Rectal smooth muscle tissue (tissue), 1 donor: ENCODE results near the gene CYP2C9.
"Not testable (repeated sequence)": the region's sequence is repeated elsewhere in the genome, so short reads cannot be mapped to it uniquely, and the experiment has no call there.

Source experiments
- H3K27ac ChIP-seq: one replicate; pipeline ENCODE4 v1.7.0; 2013; ENCODE audit warnings: low read depth, low read length, inconsistent platforms
- H3K27me3 ChIP-seq: one replicate; pipeline ENCODE4 v1.7.0; 2013; ENCODE audit warnings: low read length; ENCODE audit not compliant: control insufficient read depth, insufficient read depth
- H3K36me3 ChIP-seq: one replicate; pipeline ENCODE4 v1.7.0; 2013; ENCODE audit warnings: low read length; ENCODE audit not compliant: control insufficient read depth, insufficient read depth
- H3K4me1 ChIP-seq: one replicate; pipeline ENCODE4 v1.7.0; 2013; ENCODE audit warnings: low read length; ENCODE audit not compliant: control insufficient read depth, insufficient read depth
- H3K4me3 ChIP-seq: one replicate; pipeline ENCODE4 v1.7.0; 2013; ENCODE audit warnings: low read length
- H3K9ac ChIP-seq: one replicate; pipeline ENCODE4 v1.7.0; 2013; ENCODE audit warnings: low read length

Gene CYP2C9

DNA sequence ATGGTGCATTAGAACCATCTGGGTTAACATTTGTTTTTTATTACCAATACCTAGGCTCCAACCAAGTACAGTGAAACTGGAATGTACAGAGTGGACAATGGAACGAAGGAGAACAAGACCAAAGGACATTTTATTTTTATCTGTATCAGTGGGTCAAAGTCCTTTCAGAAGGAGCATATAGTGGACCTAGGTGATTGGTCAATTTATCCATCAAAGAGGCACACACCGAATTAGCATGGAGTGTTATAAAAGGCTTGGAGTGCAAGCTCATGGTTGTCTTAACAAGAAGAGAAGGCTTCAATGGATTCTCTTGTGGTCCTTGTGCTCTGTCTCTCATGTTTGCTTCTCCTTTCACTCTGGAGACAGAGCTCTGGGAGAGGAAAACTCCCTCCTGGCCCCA lies at the start of gene CYP2C9:
CYP2C9 (plus strand) TSS at position 276 of the 400 bp plus-strand sequence; CDS start at position 301, 25 bp downstream.
- no peaks in the 10 kb centered on the region for H3K36me3 ChIP-seq
- no peaks in the 10 kb centered on the region for H3K4me1 ChIP-seq
- no peak within 1 kb of the TSS for H3K9ac ChIP-seq
- no peak within 1 kb of the TSS for H3K4me3 ChIP-seq
- H3K27me3 ChIP-seq: no peaks in the 10 kb centered on the region
- no peak within 1 kb of the TSS for H3K27ac ChIP-seq

GRCh38 chr10:94889123-94889522 lies 49.3 kb upstream of the CYP2C9 start:
- Histone ChIP-seq H3K36me3 (no peaks in the 10 kb centered on the region), H3K4me3 (no peak overlapping the region), H3K27me3 (no peaks in the 10 kb centered on the region), H3K9ac (no peak overlapping the region), H3K27ac (no peak overlapping the region), H3K4me1 (no peaks in the 10 kb centered on the region)

DNA sequence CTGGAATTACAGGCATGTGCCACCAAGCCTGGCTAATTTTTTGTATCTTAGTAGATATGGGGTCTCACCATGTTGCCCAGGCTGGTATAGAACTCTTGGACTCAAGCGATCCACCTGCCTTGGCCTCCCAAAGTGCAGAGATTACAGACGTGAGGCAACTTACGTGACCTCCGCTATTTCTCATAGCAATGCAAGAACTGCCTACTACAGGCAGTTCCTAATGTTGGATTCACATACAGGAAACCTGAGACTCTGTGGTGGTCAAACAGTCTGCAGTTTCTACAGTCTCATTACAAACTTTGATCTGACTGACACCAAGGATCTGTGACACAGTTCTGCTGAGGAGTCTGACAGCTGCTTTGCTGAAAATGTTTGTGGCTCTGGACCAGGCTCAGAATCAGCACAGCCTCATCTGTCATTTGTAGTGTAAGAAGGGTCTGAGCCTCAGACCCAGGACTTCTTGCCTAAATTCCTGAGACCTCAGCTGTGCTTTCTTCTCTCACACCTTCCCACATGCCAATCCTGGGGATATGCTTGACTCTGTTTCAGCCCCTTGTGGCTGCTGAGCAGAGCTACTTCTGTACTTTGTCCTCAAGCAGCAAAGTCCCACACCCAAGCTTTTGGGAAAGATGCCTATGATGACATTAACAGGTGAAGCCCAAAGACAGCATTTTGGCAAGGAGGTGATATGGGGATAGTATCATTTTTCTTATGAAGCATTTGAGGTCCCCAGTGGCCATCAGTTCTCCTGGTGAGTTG lies 48.0 kb upstream of the CYP2C9 start:
- no peaks in the 10 kb centered on the region for H3K4me1 ChIP-seq
- no peaks in the 10 kb centered on the region for H3K27me3 ChIP-seq

GRCh38 chr10:94898414-94898813 lies 40.0 kb upstream of the CYP2C9 start:
- not testable (repeated sequence) for H3K27ac ChIP-seq, H3K27me3 ChIP-seq, H3K36me3 ChIP-seq, H3K9ac ChIP-seq, H3K4me1 ChIP-seq, H3K4me3 ChIP-seq

More for the DNA sequence above, 48.0 kb upstream of the CYP2C9 start:
- no peak overlapping the region for H3K27ac ChIP-seq
- no peak overlapping the region for H3K9ac ChIP-seq
- H3K4me3 ChIP-seq: no peak overlapping the region
- H3K36me3 ChIP-seq: no peaks in the 10 kb centered on the region

DNA sequence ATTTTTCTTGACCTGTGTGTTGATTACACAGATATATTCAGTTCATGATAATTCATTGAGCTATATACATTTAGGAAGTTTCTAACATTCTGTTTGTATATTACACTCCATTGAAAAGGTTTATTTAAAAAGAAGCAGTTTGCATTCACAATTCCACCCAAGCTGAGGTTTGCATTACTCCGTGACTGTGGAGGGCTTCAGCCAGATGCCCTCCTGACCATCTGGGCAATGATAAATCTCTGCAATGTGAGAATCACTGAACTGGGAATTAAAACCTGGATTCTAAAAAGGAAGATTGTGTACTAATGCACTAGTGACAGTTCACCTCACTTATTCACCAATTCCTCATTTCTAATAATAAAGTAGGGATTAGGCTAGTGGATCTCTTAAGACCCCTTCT lies 36.4 kb upstream of the CYP2C9 start:
- Histone ChIP-seq H3K9ac (no peak overlapping the region), H3K4me1 (no peaks in the 10 kb centered on the region), H3K36me3 (no peaks in the 10 kb centered on the region), H3K27ac (no peak overlapping the region), H3K27me3 (no peaks in the 10 kb centered on the region), H3K4me3 (no peak overlapping the region)

- Histone ChIP-seq H3K4me3 (no peak overlapping the region), H3K27ac (no peak overlapping the region), H3K36me3 (no peaks in the 10 kb centered on the region), H3K4me1 (no peaks in the 10 kb centered on the region), H3K27me3 (no peaks in the 10 kb centered on the region), H3K9ac (no peak overlapping the region)
Measured at GRCh38 chr10:94902570-94902969, 35.9 kb upstream of the CYP2C9 start.

DNA sequence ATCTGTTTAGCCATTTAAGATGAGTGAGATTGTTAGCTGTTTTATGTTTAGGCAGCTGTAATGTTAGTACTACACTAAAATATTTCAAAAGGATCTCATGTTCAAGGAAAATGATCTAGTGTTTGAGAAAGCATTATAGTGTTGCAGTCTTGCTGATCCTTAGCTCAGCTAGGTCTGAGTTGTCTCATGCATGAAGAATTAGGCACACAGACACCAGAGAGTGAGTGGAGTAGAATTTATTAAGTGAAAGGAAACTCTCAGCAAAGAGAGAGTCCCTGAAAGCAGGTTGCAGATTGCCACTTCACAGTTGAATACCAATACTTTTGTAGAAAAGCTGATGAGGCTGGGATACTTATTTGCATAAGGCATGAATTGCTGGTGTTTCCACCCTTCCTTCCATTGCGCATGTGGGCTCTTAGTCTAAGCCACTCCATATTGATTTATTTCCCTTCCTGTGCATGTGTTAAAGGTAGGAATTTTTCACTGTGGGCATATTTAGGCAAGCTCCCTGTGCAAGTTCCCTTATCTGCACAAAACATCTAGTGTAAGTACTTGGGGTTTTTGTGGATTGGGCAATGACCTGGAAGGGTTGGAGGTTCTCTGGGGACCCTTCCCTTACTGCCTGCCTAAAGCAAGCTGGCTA lies 33.8 kb upstream of the CYP2C9 start:
- not testable (repeated sequence) for H3K9ac ChIP-seq, H3K27me3 ChIP-seq, H3K36me3 ChIP-seq, H3K4me3 ChIP-seq, H3K27ac ChIP-seq, H3K4me1 ChIP-seq

DNA sequence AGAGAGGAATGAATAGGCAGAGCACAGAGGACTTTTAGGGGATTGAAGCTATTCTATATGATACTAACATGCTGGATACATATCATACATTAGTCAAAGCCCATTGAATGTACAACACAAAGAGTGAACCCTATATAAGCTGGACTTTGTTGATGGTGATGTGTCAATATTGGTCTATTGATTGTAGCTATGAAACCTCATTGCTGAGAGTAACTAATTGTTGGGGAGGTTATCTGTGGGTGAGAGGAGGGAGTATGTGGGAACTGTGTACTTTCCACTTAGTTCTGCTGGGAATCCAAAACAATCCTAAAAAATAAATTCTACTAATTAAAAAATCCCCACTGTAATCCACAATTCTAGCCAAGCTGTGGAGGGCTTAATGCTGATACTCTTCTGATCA lies 22.0 kb upstream of the CYP2C9 start:
- Histone ChIP-seq H3K36me3 (no peaks in the 10 kb centered on the region), H3K27ac (no peak overlapping the region), H3K4me3 (no peak overlapping the region), H3K27me3 (no peaks in the 10 kb centered on the region), H3K4me1 (no peaks in the 10 kb centered on the region), H3K9ac (no peak overlapping the region)

- Histone ChIP-seq H3K4me1 (no peaks in the 10 kb centered on the region), H3K4me3 (no peak overlapping the region), H3K9ac (no peak overlapping the region), H3K36me3 (no peaks in the 10 kb centered on the region), H3K27ac (no peak overlapping the region), H3K27me3 (no peaks in the 10 kb centered on the region)
Measured at GRCh38 chr10:94936721-94937120, 1.7 kb upstream of the CYP2C9 start.

GRCh38 chr10:94943432-94944103 lies 5.1 kb downstream of the CYP2C9 start:
- not testable (repeated sequence) for H3K4me1 ChIP-seq, H3K9ac ChIP-seq, H3K27ac ChIP-seq, H3K4me3 ChIP-seq, H3K36me3 ChIP-seq, H3K27me3 ChIP-seq

- H3K27ac ChIP-seq, H3K9ac ChIP-seq, H3K36me3 ChIP-seq, H3K4me3 ChIP-seq, H3K4me1 ChIP-seq, H3K27me3 ChIP-seq: not testable (repeated sequence)
Measured at GRCh38 chr10:94946181-94946580, 7.7 kb downstream of the CYP2C9 start.

GRCh38 chr10:94963901-94964300 lies 25.4 kb downstream of the CYP2C9 start:
- Histone ChIP-seq H3K4me3 (no peak overlapping the region), H3K9ac (no peak overlapping the region), H3K27me3 (no peaks in the 10 kb centered on the region), H3K27ac (no peak overlapping the region), H3K36me3 (no peaks in the 10 kb centered on the region), H3K4me1 (no peaks in the 10 kb centered on the region)
